GM04504 (cell line): ENCODE measurements around the gene PABPC3.

ENCODE experiments used
- DNase-seq: peaks from one replicate; pipeline ENCODE4 v3.0.0-alpha.2; 2012; ENCODE audit warnings: low read depth

PABPC3 gene

DNA sequence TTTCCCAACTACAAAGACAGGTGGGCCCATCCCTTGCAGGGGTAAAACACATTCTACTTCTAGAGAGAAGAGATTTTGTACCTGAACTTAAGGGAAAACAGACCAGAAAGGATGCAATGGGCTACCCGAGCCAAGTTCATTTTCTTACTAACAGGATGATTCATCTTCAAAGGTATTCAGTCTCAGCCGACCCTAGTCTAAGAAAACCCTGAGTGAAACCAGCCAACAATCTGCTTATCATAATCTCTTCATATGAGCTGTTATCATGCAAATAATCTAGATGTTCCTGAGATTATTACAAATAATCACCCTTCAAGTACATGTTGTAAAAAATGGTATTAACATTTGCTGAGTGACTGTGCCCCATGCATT lies 15.6 kb downstream of the PABPC3 start:
- DNase-seq: no peak

DNA sequence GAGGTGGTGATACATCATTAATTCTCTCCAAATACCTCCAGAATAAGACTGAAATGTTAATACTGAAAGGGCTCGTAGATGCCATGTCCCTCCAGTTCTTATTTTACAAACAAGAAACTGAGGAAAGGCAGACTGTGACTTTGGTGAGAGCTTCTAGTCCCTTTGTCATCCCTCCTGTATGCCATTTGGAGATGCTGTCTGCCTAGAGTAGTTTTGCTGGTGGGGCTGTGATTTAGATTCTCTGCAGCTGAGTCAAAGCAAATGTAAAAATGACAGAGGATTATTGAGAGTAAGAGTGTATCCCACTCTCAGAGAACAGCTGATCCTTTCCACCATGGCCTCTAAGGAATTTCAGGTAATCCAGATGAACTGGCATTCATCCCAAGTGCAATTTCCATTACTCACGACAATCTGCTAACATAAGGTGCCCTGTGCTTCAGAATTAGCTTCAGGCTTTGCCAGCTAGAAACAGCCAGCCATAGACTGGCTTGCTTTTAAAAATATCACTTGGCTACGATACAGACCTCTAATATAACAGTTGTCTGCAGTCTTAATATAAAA lies 16.8 kb downstream of the PABPC3 start:
- DNase-seq: no peak

DNA sequence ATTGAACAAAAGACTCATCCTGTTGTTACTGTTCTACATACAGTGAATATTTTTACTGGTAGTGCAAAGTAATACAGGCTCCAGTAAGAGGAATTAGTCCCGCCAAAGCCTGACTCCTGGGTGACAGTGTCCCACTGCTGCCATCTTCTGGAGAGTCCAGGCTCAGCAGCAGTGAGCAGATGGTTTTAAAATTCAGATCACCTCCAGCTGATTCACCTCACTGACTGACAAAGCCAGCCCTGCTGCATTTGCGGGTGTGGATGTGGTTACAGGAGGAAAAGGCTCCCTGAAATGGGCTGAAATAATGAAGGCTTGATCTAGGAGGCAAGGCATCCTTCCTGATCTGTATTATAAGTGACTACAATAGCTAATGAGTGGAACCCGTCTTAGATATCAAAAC lies 18.3 kb downstream of the PABPC3 start:
- DNase-seq: peak; percentile 46

DNA sequence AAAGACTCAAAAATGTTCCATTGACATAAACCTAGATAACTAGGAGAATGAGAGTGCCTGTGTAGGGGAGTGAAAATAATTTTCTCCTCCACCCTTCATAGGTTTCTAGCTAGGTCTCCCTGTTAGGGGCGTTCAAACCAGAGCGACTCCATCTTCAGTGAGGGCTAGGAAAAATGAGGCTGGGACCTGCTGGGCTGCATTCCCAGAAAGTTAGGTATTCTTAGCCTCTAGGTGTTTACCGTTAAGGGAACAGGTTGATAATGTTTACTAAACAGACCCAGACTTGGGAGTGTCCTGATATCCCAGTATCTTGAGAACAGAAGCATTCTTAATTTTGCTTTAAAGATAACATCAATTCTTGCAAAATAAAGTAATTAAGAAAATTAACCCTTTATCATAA lies 20.1 kb downstream of the PABPC3 start:
- no peak for DNase-seq

DNA sequence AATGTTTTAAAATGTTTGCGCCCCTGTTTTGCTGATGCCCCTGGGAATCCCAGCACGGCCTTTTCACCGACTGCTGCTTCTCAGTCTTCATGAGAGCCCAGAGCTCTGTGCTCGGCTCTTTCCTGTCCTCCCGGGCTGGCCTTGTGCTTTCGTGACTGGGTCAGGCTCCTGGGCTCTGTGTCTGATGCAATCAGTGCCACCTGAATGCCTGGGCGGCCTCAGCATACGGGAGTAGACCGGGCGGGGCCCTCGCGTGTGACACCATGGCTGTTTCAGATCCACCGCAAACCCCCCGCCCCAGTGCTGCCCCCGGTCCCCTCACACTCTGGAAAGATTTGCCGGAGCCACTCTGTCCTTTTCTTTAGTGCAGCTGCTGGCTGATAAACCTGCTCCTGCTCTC lies 21.4 kb downstream of the PABPC3 start:
- DNase-seq: no peak

DNA sequence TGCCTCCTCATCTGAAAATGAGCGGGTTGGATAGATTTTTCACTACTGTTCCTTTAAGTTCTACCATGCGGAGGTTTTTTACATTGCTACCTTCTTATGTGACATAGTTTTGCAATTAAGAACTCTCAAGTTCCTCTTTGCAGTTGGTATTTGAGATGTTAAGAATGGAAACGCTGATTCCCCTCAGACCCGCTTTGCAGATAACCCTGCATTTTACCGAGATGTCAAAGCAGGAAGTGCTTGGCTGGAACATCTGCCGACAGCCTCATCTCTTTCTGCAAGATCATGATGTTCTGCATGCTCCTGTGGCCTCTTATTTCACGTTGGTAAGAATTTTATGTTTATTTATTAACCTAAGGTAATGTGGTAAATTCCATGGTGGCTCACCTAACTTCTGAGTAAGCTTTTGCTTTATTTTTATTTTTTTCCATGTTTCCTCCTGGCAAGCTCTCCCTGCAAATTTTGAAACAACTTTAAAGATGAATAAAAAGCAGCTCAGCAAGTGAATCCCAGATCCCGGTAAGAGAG lies 22.5 kb downstream of the PABPC3 start:
- no peak for DNase-seq

DNA sequence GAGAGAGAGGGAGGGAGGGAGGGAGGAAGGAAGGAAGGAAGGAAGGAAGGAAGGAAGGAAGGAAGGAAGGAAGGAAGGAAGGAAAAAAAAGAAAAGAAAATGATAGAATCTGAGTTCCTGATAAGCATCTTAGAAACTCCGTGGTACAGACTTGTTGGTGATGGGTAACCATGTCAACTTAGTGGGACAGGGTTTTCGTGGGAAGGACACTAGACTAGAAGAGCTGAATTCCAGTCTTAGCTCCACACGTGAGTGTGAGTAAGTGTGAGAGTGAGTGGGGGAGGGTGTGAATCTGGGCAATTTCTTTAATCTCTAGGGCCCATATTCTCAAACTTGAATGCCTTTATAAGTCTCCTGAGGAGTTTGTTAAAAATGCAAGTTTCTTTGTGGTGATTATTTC lies 35.0 kb downstream of the PABPC3 start:
- no peak for DNase-seq

DNA sequence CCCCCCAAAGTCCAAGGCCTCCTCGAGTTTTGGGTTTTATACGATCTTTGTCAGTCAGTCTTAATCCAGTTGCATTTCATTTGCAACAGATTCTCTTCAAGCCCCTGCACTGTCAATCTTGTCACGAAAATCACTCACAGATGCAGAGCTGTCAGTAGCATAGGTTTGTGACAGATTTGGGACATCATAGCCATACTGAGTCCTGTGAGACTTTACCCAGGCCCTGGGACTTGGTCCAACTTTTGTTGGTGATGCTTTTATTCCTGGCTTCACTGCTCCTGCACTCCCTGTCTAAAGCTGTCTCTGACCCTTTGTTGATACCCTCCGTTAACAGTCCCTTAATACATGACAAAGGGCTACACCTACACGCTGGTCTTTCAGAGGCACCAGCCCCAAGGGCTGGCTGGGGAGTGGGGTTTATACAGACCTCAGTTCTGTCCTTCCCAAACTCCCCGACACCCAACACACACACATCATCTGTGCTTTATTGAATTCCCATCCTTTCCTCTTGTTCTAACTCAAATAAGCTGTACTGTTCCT lies 36.0 kb downstream of the PABPC3 start:
- DNase-seq: no peak

DNA sequence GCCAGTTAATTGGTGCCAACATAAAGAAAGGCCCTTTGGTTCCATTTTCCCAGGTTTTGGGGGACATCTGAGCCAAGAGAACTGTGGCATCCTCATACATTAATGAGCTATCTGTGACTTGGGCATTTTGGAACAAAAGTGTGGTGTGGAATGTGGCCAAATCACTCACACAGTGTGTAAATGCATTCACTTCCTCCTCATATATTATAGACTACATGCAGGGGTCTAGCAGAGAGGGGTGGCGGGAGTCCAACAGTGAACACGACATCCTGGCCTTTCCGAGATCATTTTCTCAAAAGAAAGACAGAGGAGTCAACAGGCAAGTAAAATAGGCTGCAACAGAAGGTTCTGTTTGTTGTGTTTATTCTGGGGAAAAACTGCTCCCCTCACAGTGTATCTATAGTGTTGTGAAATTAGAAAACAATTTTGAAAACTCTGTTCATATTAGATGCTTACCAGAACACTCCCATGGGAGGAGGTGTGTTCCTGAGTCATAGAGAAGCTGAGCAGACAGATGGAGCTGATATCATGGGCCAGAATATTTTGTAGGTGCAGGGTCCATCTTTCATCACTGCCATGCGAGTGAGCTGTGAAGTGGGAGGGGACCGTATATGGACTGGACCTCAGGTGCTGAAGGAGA lies 36.9 kb downstream of the PABPC3 start:
- DNase-seq: no peak

DNA sequence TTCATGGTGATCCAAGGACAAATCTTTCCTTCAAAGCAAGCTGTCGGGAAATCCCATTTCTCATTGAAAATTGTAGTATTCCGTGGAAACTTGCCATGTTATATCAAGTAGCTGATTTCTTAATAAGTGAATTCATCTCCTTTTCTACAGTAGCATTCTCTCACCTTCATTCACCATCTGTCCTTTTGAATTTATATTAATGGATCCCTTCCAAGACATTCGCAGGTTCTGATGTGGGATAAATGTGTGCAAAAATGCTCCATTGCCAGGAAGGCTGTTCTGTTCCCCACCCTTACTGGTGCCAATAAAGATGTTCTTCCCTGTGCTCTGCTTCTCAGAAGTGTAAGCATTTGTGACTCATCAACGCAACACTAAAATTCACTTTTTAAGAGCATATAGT lies 40.0 kb downstream of the PABPC3 start:
- DNase-seq: no peak

DNA sequence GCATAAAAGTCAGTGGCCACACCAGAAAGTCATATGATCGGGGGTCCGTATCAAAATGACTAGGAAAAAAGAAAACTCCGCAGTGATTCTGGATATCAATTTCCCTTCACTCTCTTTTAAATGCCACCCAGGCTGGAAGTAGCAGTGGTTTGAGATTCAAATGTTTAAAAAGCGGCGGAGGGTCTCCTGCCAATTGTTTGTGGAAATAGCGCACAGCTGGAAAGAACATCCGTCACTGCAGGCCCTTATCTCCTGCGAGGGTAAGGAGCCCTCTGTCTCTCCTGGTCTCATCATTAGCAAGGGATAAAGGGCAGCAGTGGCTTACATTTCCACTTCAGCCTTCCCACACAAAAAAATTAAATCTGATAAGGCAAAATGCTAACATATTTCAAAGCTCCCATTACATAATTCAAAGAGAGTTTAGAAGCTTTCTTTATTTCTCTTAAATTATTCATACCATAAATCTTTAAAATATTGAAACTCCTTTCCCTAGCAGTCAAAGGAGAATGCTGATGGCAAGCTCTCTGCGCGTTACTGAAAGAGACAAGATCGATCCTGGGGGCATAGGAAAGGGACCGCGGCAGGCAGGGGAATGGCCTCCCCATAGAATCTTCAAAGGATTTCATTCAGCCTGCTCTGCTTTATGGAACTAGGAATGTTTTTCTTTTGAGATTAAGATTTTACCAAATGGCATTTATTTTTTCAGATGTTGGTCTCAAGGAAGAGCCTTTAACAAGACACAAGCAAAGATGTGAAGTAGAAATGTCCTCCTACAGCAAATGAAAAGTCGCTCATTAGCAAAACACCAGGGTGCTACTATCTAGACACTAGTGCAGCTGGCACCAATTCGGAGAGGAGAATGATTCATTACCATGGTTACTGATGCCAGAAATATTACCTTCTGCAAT lies 41.2 kb downstream of the PABPC3 start:
- no peak for DNase-seq

DNA sequence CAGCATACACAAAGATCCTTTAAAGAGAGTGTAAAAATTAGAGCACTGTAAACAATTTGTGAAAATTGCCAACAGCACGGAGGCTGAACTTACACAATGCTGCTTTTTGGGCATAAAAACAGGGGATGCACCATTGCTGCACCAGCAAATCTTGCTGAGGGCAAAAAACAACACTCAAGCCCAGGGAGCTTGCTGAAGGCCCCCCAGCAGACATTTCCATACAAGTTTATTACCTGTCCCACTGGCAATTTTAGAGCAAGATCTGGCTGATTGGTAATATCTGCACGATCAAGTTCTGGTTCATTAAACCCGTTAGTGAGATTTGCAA lies 41.8 kb downstream of the PABPC3 start:
- DNase-seq: no peak

DNA sequence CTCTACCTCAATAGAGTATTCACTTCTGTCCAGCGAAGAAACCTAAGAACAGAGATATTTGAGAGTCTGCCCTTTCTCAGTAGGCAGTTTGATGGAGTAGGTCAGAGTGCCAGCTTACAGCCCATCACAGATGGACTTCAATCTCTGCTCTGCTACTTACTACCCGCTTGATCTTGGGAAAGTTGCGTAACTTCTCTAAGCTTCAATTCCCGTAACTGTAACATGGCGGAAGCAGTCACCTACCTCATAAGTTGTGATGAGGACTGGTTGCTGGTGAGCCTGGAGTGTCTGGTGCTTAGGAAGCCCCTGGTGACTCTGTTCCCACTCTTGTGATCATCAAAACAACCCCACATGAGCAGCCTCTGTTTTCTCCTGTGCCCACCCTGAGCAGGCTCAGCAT lies 45.1 kb downstream of the PABPC3 start:
- DNase-seq: no peak

DNA sequence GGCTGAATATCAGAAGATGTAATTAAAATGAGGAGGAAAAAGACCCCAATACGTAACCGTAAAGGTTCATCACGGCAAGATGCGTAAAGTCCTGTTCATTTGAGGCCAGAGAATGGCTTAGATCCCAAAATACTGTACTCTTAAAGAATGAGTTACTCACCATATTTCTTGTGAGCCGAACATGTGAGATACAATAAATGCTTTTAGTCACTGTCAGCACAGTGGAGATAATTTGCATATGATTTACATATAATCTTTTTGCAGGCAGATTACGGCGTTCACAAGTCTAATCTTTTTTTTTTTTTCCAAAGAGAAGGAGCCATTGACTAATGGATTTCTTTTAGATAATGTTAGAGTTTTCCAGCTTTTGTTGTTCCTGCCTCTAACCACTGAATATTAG lies 47.8 kb downstream of the PABPC3 start:
- DNase-seq: no peak

DNA sequence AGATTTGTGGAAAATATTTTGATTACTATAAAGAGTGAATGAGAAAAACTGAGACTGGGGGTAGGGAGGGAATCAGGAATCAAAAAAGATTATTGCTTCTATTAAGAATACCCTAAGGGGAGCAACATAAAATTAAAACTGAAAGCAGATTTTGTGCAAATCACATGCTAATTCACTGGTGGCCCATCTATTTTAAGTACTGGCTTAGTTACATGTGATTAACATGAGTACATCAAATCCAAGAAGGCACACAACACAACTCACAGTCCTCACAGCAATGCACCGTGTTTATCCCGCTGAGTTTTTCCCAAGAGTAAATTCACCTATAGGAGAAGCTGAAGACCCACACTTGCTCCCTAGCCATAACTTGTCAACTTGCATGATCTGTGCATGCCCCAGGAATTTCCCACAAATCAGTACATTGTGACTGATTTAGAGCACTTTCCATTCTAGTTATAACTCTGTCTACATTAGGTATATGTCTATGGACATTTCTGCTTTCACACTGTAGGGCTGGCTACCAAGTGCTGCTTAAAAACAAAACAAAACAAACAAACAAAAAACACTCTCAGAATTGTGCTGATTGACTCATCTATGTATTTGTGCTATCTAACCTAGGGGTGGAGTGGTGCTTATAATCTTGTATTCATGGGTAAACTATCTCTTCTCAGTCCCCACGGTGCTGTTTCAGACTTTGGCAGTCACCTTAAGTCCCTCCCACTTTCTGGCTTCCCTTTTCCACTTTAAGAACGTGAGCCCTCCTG lies 51.9 kb downstream of the PABPC3 start:
- no peak for DNase-seq

DNA sequence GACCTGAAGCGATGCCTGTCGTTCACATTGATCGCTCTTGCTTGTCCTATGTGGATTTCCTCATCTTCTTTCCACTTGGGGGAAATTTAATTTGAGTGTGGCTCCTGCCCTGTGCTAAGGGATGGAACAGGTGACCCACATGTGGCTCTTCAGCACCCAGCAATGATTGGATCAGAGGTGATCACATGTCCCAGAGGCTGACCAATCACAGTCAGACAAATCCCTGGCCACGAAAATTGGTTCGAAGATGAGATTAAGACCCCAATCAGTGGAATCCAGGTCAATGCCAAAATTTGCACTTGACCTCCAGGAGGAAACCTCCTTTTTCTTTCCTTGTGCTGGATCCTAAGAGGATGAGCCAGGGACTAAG lies 52.5 kb downstream of the PABPC3 start:
- no peak for DNase-seq
